Duodenal mucosa (tissue), 2 donors: ENCODE data around the gene NUDCD2.
A peak's percentile ranks its signal among the peaks of the same experiment; 100 is the strongest.

ENCODE experiments used
- H3K27ac ChIP-seq: one replicate; pipeline ENCODE4 v1.7.0; 2013; ENCODE audit warnings: low read depth, low read length
- H3K27me3 ChIP-seq, 2 donors: one replicate each; pipeline ENCODE4 v1.7.0; 2013; ENCODE audit warnings: low read length in 2 of 2, control low read depth in 1 of 2; ENCODE audit not compliant: insufficient read depth in 2 of 2, control insufficient read depth in 1 of 2
- H3K36me3 ChIP-seq, 2 donors: one replicate each; pipeline ENCODE4 v1.7.0; 2013; ENCODE audit warnings: low read length in 2 of 2, control low read depth in 1 of 2; ENCODE audit not compliant: insufficient read depth in 2 of 2, control insufficient read depth in 1 of 2
- H3K4me1 ChIP-seq, 2 donors: one replicate each; pipeline ENCODE4 v1.7.0; 2013; ENCODE audit warnings: low read length in 2 of 2, control low read depth in 1 of 2; ENCODE audit not compliant: insufficient read depth in 2 of 2, control insufficient read depth in 1 of 2
- H3K4me3 ChIP-seq, 2 donors: one replicate each; pipeline ENCODE4 v1.7.0; 2013; ENCODE audit warnings: low read length in 2 of 2, low read depth in 1 of 2
- H3K9ac ChIP-seq, 2 donors: one replicate each; pipeline ENCODE4 v1.7.0; 2013; ENCODE audit warnings: low read length in 2 of 2, low read depth in 1 of 2
- H3K9me3 ChIP-seq, 2 donors: one replicate each; pipeline ENCODE4 v1.7.0; 2013; ENCODE audit warnings: low read length in 2 of 2, control low read depth in 1 of 2; ENCODE audit not compliant: control insufficient read depth in 1 of 2

NUDCD2 gene

GRCh38 chr5:163451489-163451888, 8.4 kb downstream of the NUDCD2 start:
- Histone ChIP-seq H3K27ac (no peak overlapping the region), H3K36me3 (peaks cover 8 to 49% of the 10 kb centered on the region in 2 donors), H3K9ac (no peak overlapping the region), H3K4me3 (no peak overlapping the region), H3K27me3 (no peaks in the 10 kb centered on the region), H3K9me3 (no peaks in the 10 kb centered on the region), H3K4me1 (no peaks in the 10 kb centered on the region)

GRCh38 chr5:163448491-163448890, 11.4 kb downstream of the NUDCD2 start:
- Histone ChIP-seq H3K4me3 (no peak overlapping the region), H3K4me1 (no peaks in the 10 kb centered on the region), H3K27ac (no peak overlapping the region), H3K36me3 (peaks cover 27 to 67% of the 10 kb centered on the region in 2 donors), H3K27me3 (no peaks in the 10 kb centered on the region), H3K9me3 (no peaks in the 10 kb centered on the region), H3K9ac (no peak overlapping the region)

- Histone ChIP-seq H3K4me1 (no peaks in the 10 kb centered on the region), H3K36me3 (peaks cover 27 to 70% of the 10 kb centered on the region in 2 donors), H3K9me3 (no peaks in the 10 kb centered on the region), H3K27ac (no peak overlapping the region), H3K9ac (no peak overlapping the region), H3K27me3 (no peaks in the 10 kb centered on the region), H3K4me3 (no peak overlapping the region)
These were observed 12.0 kb downstream of the NUDCD2 start for GRCh38 chr5:163447875-163448274.

GRCh38 chr5:163447191-163447590, 12.7 kb downstream of the NUDCD2 start:
- Histone ChIP-seq H3K27ac (no peak overlapping the region), H3K27me3 (no peaks in the 10 kb centered on the region), H3K9ac (no peak overlapping the region), H3K4me1 (no peaks in the 10 kb centered on the region), H3K36me3 (peaks cover 33 to 76% of the 10 kb centered on the region in 2 donors), H3K4me3 (no peak overlapping the region), H3K9me3 (no peaks in the 10 kb centered on the region)

- Histone ChIP-seq H3K9ac (no peak overlapping the region), H3K36me3 (peaks cover 37 to 83% of the 10 kb centered on the region in 2 donors), H3K9me3 (no peaks in the 10 kb centered on the region), H3K4me3 (no peak overlapping the region), H3K4me1 (peaks cover 3 to 6% of the 10 kb centered on the region in 2 donors), H3K27me3 (no peaks in the 10 kb centered on the region), H3K27ac (no peak overlapping the region)
These were observed 14.6 kb downstream of the NUDCD2 start for GRCh38 chr5:163445345-163445744.

- no peak overlapping the region for H3K4me3 ChIP-seq
- no peaks in the 10 kb centered on the region for H3K9me3 ChIP-seq
- peaks cover 37 to 78% of the 10 kb centered on the region in 2 donors for H3K36me3 ChIP-seq
- no peaks in the 10 kb centered on the region for H3K27me3 ChIP-seq
- no peak overlapping the region for H3K9ac ChIP-seq
- no peak overlapping the region for H3K27ac ChIP-seq
- peaks cover 9 to 10% of the 10 kb centered on the region in 2 donors for H3K4me1 ChIP-seq
These were observed 15.4 kb downstream of the NUDCD2 start for GRCh38 chr5:163444526-163444925.

GRCh38 chr5:163440954-163441353, 18.9 kb downstream of the NUDCD2 start:
- Histone ChIP-seq H3K27me3 (no peaks in the 10 kb centered on the region), H3K9ac (no peak overlapping the region), H3K4me3 (peak overlapping the region in 1 of 2 donors; percentile 1), H3K4me1 (peaks cover 21 to 23% of the 10 kb centered on the region in 2 donors), H3K9me3 (no peaks in the 10 kb centered on the region), H3K36me3 (peaks cover 25 to 53% of the 10 kb centered on the region in 2 donors), H3K27ac (no peak overlapping the region)

GRCh38 chr5:163439092-163439425, 20.8 kb downstream of the NUDCD2 start:
- H3K27me3 ChIP-seq: no peaks in the 10 kb centered on the region
- H3K4me1 ChIP-seq: peaks cover 29 to 30% of the 10 kb centered on the region in 2 donors
- H3K4me3 ChIP-seq: peak overlapping the region; percentile 96 to 98
- peaks cover 16 to 34% of the 10 kb centered on the region in 2 donors for H3K36me3 ChIP-seq
- no peaks in the 10 kb centered on the region for H3K9me3 ChIP-seq
- peak overlapping the region in 1 of 2 donors; percentile 98 for H3K9ac ChIP-seq
- no peak overlapping the region for H3K27ac ChIP-seq

GRCh38 chr5:163437309-163438182, 22.4 kb downstream of the NUDCD2 start, which contains the start of gene CCNG1:
Gene CCNG1, plus strand, starts transcription at chr5:163437595. Its CDS starts 1,662 bp downstream, at chr5:163439257.
- Histone ChIP-seq H3K27ac (peak within 1 kb of the TSS; percentile 93), H3K4me1 (peaks cover 30 to 44% of the 10 kb centered on the region in 2 donors), H3K36me3 (peaks cover 7 to 21% of the 10 kb centered on the region in 2 donors), H3K9me3 (no peaks in the 10 kb centered on the region), H3K27me3 (no peaks in the 10 kb centered on the region), H3K9ac (peak within 1 kb of the TSS; percentile 89 to 98), H3K4me3 (peak within 1 kb of the TSS; percentile 96 to 98)

- peak overlapping the region; percentile 96 to 98 for H3K4me3 ChIP-seq
- peaks cover 2 to 16% of the 10 kb centered on the region in 2 donors for H3K36me3 ChIP-seq
- H3K9me3 ChIP-seq: no peaks in the 10 kb centered on the region
- peak overlapping the region; percentile 89 to 98 for H3K9ac ChIP-seq
- no peak overlapping the region for H3K27ac ChIP-seq
- no peaks in the 10 kb centered on the region for H3K27me3 ChIP-seq
- peaks cover 30 to 47% of the 10 kb centered on the region in 2 donors for H3K4me1 ChIP-seq
These were observed 22.9 kb downstream of the NUDCD2 start for GRCh38 chr5:163437011-163437308.
